ENCODE results near the gene CLDN9. TPM values are rescaled to one million over a fixed set of nuclear protein-coding genes. Genes with fewer than 3 reads are reported as not detected.

Gene CLDN9
- total and polyA plus RNA-seq, 9 of the 15 experiments (the other 6 are each of a cell fraction or from before 2014, with no cell fraction given), result 0.12 to 0.44 (median 0.22) TPM; not detected in 4

- TF ChIP-seq ATF1 (CRISPR knock-in tag; IDR thresholded peaks at IDR 0.05) (no peak), ATF1 (tag; IDR thresholded peaks at IDR 0.05) (peak; percentile 85), ETS2 (tag; IDR thresholded peaks at IDR 0.05; ENCODE audit: borderline replicate concordance, poor library complexity, severe bottlenecking) (no peak), NFIC (IDR thresholded peaks at IDR 0.05) (peak; percentile 96), ZNF449 (CRISPR knock-in tag; IDR thresholded peaks at IDR 0.05) (no peak), CCNT2 (IDR thresholded peaks at IDR 0.05; ENCODE audit: borderline replicate concordance, extremely low read depth, insufficient read length, low read depth, low read length) (peak; percentile 18), JUND (IDR thresholded peaks at IDR 0.05; ENCODE audit: borderline replicate concordance, low read depth, low read length) (peak; percentile 74), JUND (tag; IDR thresholded peaks at IDR 0.05; ENCODE audit: borderline replicate concordance, low read depth, low read length) (no peak), ZNF75A (CRISPR knock-in tag; IDR thresholded peaks at IDR 0.05) (no peak), SIN3B (IDR thresholded peaks at IDR 0.05; ENCODE audit: low read depth) (no peak), POLR2AphosphoS5 (IDR thresholded peaks at IDR 0.05; ENCODE audit: control insufficient read depth, insufficient read depth, low read depth, low read length) (no peak), EZH2 (IDR thresholded peaks at IDR 0.05; ENCODE audit: borderline replicate concordance, low read depth, low read length) (no peak), PCBP1 (IDR thresholded peaks at IDR 0.05; ENCODE audit: low read depth, low read length, poor library complexity, severe bottlenecking) (peak; percentile 41), HDGF (IDR thresholded peaks at IDR 0.05) (no peak), RFX7 (CRISPR knock-in tag; IDR thresholded peaks at IDR 0.05) (no peak), BHLHE40 (IDR thresholded peaks at IDR 0.05; ENCODE audit: low read length) (no peak), ATF7 (IDR thresholded peaks at IDR 0.05) (peak; percentile 90), CC2D1A (IDR thresholded peaks at IDR 0.05) (peak; percentile 17; the same call in 1 of the 2 replicates), SMAD3 (CRISPR knock-in tag; conservative IDR thresholded peaks at IDR 0.05) (no peak), ZBTB33 (CRISPR knock-in tag; IDR thresholded peaks at IDR 0.05) (peak; percentile 94), NEUROD1 (IDR thresholded peaks at IDR 0.05; ENCODE audit: borderline replicate concordance, low read depth, low read length, partially characterized antibody) (peak; percentile 32), ZNF830 (CRISPR knock-in tag; IDR thresholded peaks at IDR 0.05) (no peak), POLR3G (IDR thresholded peaks at IDR 0.05; ENCODE audit: extremely low read depth, insufficient read length, insufficient replicate concordance) (no peak), ZBTB7A (IDR thresholded peaks at IDR 0.05; ENCODE audit: borderline replicate concordance, control insufficient read depth, low read depth, low read length) (peak; percentile 99), RCOR1 (IDR thresholded peaks at IDR 0.05; ENCODE audit: borderline replicate concordance in 1 of 2, low read depth in 2 of 2, low read length in 2 of 2) (no peak), ZNF785 (CRISPR knock-in tag; IDR thresholded peaks at IDR 0.05) (no peak), NCOA1 (IDR thresholded peaks at IDR 0.05; ENCODE audit: low read depth) (no peak), GABPA (tag; conservative IDR thresholded peaks at IDR 0.05; ENCODE audit: low read depth) (no peak)
These were observed 5.2 kb downstream of the CLDN9 start, which contains the start of gene CLDN6 (continued) for GRCh38 chr16:3017794-3018506.
